HG03521 (cell line): Measurements from ENCODE around the gene KCNE4.

Experiments used
- ATAC-seq: cut with Tn5 transposase; IDR thresholded peaks from one replicate; pipeline ENCODE4 v1.9.1; 2021; ENCODE audit warnings: mild to moderate bottlenecking, moderate library complexity; ENCODE audit not compliant: unreplicated experiment

The KCNE4 gene

DNA sequence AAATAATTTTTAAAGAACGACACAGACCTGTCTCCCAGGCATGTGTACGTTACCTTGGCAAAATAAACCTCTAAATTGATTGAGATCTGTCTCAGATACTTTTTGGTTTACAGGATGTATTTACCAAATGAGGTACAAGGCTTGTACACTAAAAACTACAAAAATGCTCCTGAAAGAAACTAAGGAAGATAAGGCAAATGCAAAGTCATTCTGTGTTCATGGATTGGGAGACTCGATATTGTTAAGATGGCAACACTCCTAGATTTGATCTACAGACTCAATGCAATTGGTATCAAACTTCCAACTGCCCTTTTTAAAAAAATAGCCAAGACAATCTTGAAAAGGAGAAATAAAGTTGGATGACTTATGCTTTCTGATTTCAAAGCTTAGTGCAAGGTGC lies 11.5 kb upstream of the KCNE4 start:
- no peak for ATAC-seq

DNA sequence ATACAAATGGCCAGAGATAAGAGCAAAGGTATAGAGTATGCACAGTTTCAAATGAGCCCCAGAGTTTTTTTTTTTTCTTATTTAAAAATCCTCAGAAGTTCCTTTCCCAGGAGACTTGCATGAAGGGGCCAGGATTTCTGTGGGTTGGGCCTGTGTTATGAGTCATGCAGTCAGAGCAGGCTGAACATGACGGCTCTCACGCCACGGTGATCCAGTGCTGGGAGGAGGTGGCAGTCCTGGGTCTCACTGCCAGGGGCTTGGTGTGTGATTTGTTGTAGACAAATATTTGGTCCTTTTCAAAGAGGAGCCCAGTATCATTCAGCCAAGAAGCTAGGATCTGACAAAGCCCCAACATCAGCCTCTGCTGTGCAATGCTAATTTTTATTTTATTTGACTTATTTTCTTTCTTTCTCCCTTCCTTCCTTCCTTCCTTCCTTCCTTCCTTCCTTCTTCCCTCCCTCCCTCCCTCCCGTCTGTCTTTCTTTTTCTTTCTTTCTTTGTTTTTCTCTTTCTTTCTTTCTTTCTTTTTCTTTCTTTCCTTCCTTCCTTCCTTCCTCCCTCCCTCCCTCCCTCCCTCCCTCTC lies 10.4 kb upstream of the KCNE4 start:
- no peak for ATAC-seq

DNA sequence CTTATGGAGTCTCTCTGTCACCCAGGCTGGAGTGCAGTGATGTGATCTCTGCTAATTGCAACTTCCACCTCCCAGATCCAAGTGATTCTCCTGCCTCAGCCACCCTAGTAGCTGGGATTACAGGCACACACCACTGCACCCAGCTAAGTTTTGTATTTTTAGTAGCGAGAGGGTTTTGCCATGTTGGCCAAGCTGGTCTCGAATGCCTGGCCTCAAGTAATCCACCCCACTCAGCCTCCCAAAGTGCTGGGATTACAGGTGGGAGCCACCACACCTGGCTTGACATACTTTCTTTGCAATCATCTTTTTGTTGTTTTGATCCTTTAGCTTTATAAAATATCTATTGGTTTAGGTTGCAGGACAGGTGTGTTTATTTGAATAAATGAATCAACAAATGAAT lies 9.7 kb upstream of the KCNE4 start:
- ATAC-seq: no peak

DNA sequence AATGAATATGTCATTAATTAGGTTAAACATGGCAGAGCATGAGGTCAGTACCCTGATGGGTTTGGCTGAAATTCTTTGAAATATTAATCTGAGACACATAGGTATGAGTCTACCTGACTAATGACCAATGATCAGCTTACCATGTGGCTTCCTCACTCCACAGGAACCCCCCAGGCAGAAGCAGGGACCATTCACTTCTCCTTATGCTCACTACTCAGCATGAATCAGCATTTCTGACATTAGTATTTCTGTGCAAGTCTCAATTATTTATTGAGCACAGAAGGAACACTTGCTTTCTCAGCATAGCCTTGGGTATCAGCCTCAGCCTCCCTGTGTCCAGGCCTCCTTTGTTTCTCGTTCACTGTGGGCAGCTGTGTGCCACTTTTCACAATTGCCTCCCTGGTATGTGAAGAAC lies 9.3 kb upstream of the KCNE4 start:
- no peak for ATAC-seq

DNA sequence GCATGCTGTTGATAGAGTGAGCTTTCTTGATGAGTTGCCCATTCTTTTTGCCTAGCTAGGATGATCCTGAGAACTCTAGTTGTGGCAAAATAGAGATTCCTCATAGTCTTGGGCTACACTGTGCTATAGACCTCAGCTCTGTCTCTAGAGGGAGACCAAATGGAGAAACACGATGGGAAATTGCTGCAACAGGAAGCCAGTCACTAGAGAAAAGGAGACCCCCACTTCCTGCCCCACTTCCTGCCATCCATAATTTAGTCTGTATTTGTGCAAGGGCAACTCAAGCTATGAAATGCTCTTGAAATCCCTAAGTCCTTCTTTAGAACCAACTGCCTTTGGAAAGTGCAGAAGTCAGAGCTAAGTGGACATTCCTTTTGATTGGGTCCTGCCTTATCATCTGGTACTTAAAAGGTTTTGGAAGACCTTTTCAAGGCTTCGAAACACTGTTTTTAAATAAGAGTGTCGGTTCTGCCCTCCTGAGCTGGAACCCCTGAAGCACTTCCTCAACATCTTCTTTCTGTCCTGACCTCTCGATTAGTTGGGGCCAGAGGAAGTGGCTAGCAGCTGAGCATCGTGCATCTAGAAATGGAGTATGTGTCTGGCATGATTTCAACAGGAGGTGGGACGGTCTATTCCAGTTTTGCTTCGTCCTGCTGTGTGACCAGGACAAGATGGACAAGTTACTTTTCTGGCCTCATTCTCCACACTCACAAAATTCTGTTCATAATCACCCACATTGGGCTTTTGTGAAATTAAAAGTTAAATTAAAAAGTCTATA lies 8.6 kb upstream of the KCNE4 start:
- ATAC-seq: no peak

DNA sequence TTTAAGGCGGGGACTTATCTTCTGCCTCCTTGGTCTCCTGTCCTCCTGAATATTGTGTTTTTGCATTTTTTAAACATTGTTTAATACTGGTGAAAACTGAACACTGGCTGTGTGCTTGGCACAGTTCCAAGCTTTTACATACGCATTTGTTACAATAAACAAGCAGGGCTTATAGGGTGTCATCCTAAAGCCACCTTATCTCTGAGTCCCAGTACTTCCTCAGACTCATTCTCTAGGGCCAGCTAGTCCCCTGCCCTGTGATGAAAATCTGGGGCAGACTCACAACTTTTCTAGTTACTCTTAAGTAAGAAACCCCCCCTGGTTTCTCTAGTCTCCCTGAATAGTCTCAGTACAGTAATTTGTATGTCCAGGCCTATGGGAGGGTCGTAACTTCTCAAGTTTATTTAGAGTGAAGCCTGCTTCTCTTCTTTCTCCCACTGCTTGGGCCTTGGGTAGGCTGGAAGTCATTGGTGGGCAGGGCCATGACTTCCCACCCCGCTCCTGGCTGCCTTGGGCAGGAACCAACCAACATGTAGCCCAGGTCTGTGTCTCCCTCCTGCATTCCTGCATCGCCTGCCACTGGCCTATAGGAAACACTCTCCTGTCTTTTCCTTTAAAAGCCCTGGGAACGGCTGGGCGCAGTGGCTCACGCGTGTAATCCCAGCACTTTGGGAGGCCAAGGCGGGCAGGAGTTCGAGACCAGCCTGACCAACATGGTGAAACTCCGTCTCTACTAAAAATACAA lies 7.7 kb upstream of the KCNE4 start:
- no peak for ATAC-seq

DNA sequence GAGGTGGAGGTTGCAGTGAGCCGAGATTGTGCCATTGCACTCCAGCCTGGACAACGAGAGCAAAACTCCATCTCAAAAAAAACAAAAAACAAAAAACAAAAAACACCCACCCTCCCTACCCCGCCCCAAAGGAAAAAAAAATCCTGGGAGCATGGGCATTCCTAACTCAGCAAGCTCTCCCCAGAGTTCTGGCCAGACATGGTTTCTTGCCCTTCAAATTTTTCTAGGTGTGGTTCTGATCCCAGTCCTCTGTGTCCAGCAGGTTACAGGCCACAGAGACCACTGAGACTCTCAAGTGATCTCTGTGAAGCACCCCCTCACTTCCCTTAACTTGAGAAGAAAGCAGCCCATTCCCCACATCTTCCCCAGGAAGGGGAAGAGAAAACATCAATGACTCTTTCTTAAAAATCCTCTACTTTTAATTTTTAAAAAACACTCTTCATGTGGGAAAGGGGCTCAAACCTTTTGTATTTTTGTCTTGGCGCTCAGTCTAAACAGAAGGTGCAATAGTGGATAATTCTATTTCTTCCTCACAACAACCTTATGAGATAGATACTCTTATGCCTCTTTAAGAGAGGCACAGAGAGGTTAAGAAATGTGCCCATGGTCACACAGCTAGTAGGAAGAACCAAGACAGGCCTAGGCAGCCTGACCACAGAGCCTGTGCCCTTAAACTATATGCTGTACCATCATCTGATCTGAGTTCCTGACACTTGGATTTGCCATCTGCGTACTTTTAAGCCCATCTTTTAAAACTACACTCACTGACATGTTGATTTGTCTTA lies 6.9 kb upstream of the KCNE4 start:
- no peak for ATAC-seq

DNA sequence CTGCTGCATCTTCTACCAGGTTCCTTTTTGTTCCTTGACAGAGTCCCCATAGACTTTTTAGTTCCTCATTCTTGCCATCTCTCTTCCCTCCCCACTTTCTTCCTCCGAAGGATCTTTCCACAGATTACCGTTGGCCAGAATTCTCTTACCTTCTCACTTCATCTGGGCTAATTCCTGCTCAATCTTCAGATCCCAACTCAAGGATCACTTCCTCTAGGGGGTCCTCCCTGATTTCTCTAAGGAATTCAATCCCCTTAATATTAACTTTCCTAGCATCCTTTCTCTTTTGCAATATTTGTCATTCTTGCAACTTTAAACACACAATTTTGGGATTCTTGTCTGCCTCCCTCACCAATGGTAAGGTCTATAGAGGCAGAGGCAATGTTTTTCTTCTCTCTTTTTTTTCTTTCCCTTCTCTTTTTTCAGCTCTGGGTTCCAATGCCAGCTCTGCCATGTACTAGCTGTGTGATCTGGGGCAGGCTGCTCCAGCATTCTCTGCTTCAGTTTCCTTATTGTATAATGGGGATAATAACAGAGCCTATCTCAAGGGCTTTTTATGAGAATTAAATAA lies 5.4 kb upstream of the KCNE4 start:
- ATAC-seq: no peak

DNA sequence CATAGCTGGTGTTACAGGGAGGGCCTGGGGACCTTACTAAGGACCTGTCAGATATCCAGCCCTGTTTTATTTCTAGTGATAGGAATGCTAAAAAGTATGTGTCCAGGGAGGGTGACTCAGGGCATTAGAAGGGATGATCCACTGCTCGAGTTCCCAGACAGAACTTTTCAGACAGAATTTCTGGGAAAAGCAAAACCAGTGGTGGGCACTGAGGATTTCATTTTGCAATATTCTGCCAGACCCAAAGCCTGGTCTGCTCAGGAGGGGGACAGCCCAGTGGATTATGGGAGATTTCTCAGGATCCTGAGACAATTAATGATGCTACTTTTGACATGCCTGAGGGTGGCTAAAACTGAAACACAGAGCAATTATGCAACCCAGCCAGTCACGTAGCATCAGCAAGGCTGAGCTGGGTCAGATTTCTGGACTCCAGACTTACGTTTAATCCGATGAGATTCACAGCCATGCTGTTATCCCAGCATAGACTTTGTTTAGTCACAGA lies 4.7 kb upstream of the KCNE4 start:
- no peak for ATAC-seq

DNA sequence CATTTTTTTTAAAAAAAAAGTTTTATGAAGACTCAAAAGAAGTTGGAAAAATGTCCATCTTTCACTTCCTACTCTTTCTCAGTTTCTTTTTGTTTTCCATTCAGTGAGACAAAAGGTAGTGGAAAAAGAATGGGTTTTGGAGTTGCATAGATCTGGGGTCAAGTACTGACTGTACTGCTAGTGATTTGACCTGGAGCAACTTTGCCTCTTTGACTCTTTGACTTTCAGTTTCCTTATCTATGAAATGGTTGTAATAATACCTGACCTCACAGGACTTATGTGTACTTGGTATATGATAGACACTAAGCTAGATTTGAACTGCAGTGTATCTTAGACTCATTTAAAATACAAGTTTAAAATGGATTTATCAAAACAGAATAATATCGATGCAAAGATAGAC lies 3.5 kb upstream of the KCNE4 start:
- no peak for ATAC-seq

DNA sequence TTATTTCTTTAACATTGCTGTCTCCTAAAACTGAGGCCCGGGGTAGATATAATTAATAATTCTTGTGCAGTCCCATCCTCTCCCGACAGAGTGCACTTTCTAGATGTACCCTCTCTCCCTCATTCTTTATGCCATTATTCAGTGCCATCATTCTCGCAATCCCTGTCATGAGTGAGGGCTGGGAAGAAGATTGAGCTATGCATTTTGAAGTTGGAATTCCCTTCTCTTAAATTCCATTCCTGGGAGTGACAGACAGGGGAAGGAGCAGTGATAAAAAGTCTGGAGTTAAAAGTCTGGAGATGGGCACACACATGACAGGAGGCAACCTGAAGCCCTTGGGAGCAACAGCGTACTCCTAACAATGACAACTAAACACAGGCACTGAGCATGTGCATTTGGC lies 2.6 kb upstream of the KCNE4 start:
- ATAC-seq: no peak

DNA sequence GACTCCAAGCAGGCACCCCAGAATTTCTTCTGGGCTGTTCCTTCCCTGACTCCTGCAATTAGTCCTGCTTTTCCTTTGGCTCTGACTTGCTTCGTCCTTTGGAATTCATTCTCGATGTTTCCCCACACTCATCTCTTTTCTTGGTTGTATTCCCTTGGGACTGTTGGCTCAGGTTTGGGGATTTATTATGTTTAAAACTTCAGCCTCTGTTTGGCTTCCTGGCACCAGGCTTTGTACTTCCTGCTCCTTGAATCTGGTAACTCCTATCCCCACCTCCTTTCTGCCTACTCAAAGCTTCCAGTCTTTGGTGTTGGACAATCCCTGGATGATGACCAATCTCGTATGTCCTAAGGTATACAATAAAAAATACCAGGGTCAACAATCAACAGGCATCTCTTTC lies 1.8 kb upstream of the KCNE4 start:
- no peak for ATAC-seq

DNA sequence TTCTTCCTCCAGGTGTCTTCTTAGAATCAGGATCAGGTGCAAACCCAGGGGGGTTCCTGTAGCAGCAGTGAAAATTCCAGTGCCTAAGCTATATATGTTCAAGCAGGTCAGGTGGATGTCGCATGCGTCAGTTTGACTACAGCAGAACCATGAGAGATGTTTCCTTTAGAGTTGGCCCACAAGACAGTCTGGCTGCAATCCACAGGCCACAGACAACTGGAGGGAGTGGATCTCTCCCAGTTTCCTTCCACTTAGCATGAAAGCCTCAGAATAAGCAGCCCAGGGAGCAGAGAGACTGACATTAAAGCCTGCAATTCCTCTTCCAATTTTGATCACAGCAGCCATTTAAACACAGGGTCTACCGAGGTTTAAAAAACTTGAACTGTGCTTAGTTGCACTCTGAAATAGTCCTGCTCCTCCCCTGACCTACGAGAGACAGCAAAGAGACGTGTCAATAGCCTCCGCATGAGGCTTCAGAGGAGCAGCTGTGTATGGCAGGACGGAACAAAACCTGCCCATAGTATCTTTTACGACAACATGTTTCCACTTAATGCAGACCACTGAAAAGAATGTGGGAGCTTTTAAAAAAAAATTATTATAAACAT lies 988 bp upstream of the KCNE4 start:
- no peak for ATAC-seq

DNA sequence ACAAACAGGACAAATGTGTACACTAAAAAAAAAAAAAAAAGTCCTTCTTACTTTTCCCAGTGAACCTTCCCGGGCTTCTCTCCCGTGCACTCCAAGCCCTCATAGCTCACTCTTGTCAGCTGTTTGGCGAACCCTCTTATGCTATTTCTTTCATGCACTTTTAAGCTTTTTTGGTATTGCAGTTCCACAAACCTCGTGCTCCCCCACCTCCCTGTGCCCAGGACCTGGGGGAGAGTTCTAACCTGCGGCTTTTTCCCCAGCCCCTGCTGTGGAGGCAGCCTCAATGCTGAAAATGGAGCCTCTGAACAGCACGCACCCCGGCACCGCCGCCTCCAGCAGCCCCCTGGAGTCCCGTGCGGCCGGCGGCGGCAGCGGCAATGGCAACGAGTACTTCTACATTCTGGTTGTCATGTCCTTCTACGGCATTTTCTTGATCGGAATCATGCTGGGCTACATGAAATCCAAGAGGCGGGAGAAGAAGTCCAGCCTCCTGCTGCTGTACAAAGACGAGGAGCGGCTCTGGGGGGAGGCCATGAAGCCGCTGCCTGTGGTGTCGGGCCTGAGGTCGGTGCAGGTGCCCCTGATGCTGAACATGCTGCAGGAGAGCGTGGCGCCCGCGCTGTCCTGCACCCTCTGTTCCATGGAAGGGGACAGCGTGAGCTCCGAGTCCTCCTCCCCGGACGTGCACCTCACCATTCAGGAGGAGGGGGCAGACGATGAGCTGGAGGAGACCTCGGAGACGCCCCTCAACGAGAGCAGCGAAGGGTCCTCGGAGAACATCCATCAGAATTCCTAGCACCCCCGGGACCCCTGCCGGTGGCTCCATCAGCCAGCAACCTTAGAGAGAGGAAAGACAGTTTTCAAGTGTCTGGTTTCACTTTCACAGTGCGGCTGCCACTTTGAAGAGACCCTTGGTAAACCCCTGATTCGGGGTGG lies 826 bp downstream of the KCNE4 start:
- no peak for ATAC-seq

DNA sequence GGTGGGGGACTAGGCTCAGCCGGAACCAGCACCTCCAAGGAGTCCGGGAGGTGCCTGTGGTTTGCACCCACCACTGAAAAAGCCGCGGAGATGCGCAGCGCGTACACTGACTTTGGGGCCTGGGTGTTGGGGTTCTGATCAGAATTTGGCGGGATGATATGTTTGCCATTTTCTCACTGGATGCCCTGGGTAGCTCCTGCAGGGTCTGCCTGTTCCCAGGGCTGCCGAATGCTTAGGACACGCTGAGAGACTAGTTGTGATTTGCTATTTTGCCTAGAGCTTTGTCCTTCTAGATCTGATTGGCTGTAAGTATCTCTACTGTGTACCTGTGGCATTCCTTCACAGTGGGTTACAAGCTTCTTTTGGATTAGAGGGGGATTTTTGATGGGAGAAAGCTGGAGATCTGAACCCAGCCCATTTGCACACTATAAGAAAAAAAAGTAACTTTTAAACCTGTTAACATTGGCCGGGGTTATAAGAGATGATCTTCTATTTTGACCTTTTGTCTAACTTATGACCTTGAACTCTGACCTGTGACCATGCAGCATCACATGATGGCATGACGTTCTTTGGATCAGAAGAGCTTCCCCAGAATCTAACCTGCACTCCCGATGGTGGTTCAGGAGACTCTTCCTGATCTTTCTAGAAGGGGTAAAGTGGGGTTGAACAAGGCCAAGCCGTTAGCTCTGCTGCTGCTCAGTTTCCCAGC lies 1.6 kb downstream of the KCNE4 start:
- ATAC-seq: no peak

DNA sequence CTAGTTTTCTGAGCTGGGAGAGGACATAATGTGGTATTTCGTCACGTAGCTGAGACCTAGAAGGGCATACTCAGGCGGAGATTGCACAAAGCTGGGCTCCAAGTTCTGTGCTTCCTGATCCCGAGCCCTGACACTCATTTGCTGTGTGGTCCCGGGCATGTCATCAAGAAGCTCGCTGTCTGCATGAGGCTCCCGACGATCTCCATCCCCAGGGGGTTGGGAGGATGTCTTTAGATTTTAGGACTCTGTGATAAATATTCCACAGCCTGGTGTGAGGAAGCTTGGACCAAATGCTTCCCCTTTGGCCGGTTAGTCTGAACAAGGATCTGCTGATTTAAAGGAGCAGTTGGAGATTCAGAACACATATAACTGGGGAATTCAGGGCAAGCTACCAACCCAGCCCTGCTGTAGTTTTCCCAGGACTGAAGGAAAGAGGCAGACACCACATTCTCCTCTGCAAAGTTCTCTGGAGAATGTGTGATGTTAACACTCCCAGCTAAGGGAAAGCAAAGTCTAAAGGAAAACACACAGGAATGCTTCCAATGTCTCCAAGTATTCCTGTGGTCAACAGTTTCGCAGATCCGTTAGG lies 2.3 kb downstream of the KCNE4 start:
- no peak for ATAC-seq

DNA sequence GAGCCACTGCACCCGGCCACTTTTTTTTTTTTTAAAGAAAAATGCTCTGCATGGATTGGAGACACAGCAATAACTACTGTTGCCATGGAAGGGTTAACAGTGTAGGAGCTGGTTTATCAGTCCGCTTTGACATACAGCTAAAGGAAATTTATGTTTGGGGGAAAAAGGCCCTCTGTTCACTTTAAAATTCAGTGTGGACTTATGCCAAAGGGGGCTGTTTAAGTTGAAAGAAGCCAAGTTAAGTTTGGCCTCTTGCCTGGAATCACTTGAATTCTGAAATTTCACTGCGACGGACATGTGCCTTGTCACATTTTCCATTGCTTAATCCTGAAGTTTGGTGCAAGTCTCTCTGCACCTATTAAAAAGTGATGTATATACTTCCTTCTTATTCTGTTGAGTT lies 3.1 kb downstream of the KCNE4 start:
- no peak for ATAC-seq

DNA sequence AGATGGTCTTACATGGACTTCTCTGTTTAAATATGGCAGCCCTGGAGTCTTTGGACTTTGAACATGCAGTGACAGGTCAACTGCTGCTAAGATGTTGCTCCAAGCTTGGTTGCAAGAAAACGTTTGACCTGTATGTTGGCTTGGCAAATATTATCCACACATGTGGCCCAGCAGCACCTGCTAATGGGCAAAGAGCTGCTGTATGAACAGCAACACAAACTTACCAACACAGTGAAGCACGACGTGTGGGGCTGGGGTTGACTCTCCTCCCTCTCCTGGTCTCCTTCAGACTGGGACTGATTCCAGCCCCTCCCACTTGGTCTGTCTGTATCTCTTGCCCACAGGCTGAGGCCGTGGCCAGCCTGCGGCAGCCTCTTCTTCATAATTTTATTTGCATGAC lies 3.8 kb downstream of the KCNE4 start:
- ATAC-seq: no peak
